SK-N-SH (cell line): ENCODE results near the gene EDN2. TPM values are rescaled to one million over a fixed set of nuclear protein-coding genes. Genes with fewer than 3 reads are reported as not detected.
A peak's percentile ranks its signal among the peaks of the same experiment; 100 is the strongest.

Experiments used
- CTCF ChIA-PET: fragments of 300-600, 350-600 bp; formaldehyde crosslinking; extraction: SDS; loops from one replicate; lab custom pipeline; 2021; lab: Yijun Ruan, JAX
- POLR2A ChIA-PET: fragments of 350-600 bp; sonication (Branson Sonifier 250); formaldehyde crosslinking; extraction: SDS; loops from one replicate; lab custom pipeline; 2020; ENCODE audit warnings: antibody characterized with exemption, inconsistent platforms; lab: Yijun Ruan, JAX
- DNase-seq: peaks from one replicate; pipeline ENCODE4 v3.0.0; 2012
- H2AFZ ChIP-seq: fragments of 200-600 bp; sonication (generic); 2 replicates; pipeline ENCODE4 v1.8.1; 2016; ENCODE audit warnings: antibody characterized with exemption, mild to moderate bottlenecking, low read depth
- H3F3A ChIP-seq: fragments of 200-600 bp; sonication (generic); replicated peaks from 2 replicates; pipeline ENCODE3; 2016; ENCODE audit warnings: antibody characterized with exemption, mild to moderate bottlenecking; ENCODE audit not compliant: insufficient read depth
- H3K27ac ChIP-seq, 2 experiments: fragments of 200-500 bp in 1 of 2; fragments of 200-600 bp in 1 of 2; sonication (Bioruptor generic) in 1 of 2; sonication (generic), shearing (Covaris generic) in 1 of 2; 2 replicates each; pipeline versions ENCODE4 v1.5.1 to v1.6.1; 2014 to 2016; ENCODE audit warnings: low read depth in 2 of 2, inconsistent platforms in 1 of 2, low read length in 1 of 2, mild to moderate bottlenecking in 1 of 2, mixed read lengths in 1 of 2
- H3K27me3 ChIP-seq: fragments of 200-600 bp; sonication (generic), shearing (Covaris generic); 2 replicates; pipeline ENCODE4 v1.6.1; 2016; ENCODE audit warnings: mixed run types; ENCODE audit not compliant: insufficient read depth
- H3K36me3 ChIP-seq, 2 experiments: fragments of 200-500 bp in 1 of 2; fragments of 200-600 bp in 1 of 2; sonication (Bioruptor generic) in 1 of 2; sonication (generic) in 1 of 2; replicated peaks in 1 of 2; 2 replicates each; pipeline versions ENCODE3 to v1.5.1; 2014 to 2016; ENCODE audit warnings: low read length in 1 of 2, mild to moderate bottlenecking in 1 of 2; ENCODE audit not compliant: insufficient read depth in 2 of 2, control insufficient read depth in 1 of 2
- H3K4me1 ChIP-seq, 2 experiments: fragments of 200-500 bp in 1 of 2; fragments of 200-600 bp in 1 of 2; sonication (Bioruptor generic) in 1 of 2; sonication (generic), shearing (Covaris generic) in 1 of 2; 2 replicates each; pipeline versions ENCODE4 v1.5.1 to v1.6.1; 2014 to 2016; ENCODE audit warnings: low read depth in 1 of 2, low read length in 1 of 2, mixed run types in 1 of 2; ENCODE audit not compliant: insufficient read depth in 2 of 2, control insufficient read depth in 1 of 2
- H3K4me2 ChIP-seq: fragments of 200-600 bp; sonication (generic), shearing (Covaris generic); 2 replicates; pipeline ENCODE4 v1.6.1; 2017; ENCODE audit warnings: mixed run types
- H3K4me3 ChIP-seq, 2 experiments: fragments of 200-500 bp in 1 of 2; fragments of 200-600 bp in 1 of 2; sonication (Bioruptor generic) in 1 of 2; sonication (generic), shearing (Covaris generic) in 1 of 2; 2 replicates each; pipeline versions ENCODE4 v1.5.1 to v1.8.1; 2014 to 2016; ENCODE audit warnings: low read depth in 2 of 2, inconsistent platforms in 1 of 2, low read length in 1 of 2, mild to moderate bottlenecking in 1 of 2, mixed read lengths in 1 of 2, moderate library complexity in 1 of 2
- H3K79me2 ChIP-seq: fragments of 200-600 bp; sonication (generic); 2 replicates; pipeline ENCODE4 v1.8.1; 2017; ENCODE audit warnings: mild to moderate bottlenecking; ENCODE audit not compliant: insufficient read depth
- H3K9ac ChIP-seq: fragments of 200-600 bp; sonication (generic); 2 replicates; pipeline ENCODE4 v1.6.1; 2017; ENCODE audit warnings: mixed run types
- H3K9me2 ChIP-seq: fragments of 200-600 bp; sonication (generic); 2 replicates; pipeline ENCODE4 v1.6.1; 2017; ENCODE audit warnings: mixed run types
- H3K9me3 ChIP-seq: fragments of 200-600 bp; sonication (generic); 2 replicates; pipeline ENCODE4 v1.6.1; 2017; ENCODE audit warnings: mixed run types, mild to moderate bottlenecking, moderate library complexity
- H4K20me1 ChIP-seq: fragments of 200-600 bp; sonication (generic); 2 replicates; pipeline ENCODE4 v1.6.1; 2017; ENCODE audit warnings: mild to moderate bottlenecking, mixed run types; ENCODE audit not compliant: insufficient read depth
- CHD2 ChIP-seq: fragments of 150-350 bp; IDR thresholded peaks from 2 replicates; pipeline ENCODE4 v1.6.1; 2018; ENCODE audit warnings: low read length; ENCODE audit not compliant: partially characterized antibody
- CTCF ChIP-seq: fragments of 200-600 bp; sonication (generic); IDR thresholded peaks from 2 replicates; pipeline ENCODE4 v1.6.1; 2017; ENCODE audit warnings: antibody characterized with exemption, mild to moderate bottlenecking, moderate library complexity
- ELF1 ChIP-seq: IDR thresholded peaks from 2 replicates; pipeline ENCODE4 v1.4.0; 2012
- EP300 ChIP-seq, 2 experiments: IDR thresholded peaks; 2 replicates each; pipeline versions ENCODE4 v1.4.0 to v1.6.1; 2012; ENCODE audit warnings: borderline replicate concordance in 1 of 2, low read depth in 1 of 2, low read length in 1 of 2
- EZH2phosphoT487 ChIP-seq: fragments of 200-600 bp; sonication (generic); IDR thresholded peaks from 2 replicates; pipeline ENCODE4 v1.6.1; 2017; ENCODE audit warnings: low read depth, mixed run types, mild to moderate bottlenecking, antibody characterized with exemption, moderate library complexity, borderline replicate concordance
- FOSL2 ChIP-seq: IDR thresholded peaks from 2 replicates; pipeline ENCODE4 v1.4.0; 2012; ENCODE audit warnings: low read depth, mild to moderate bottlenecking, moderate library complexity, borderline replicate concordance
- FOXM1 ChIP-seq: IDR thresholded peaks from 2 replicates; pipeline ENCODE4 v1.4.0; 2012; ENCODE audit warnings: low read depth, mild to moderate bottlenecking
- GABPA ChIP-seq: IDR thresholded peaks from 2 replicates; pipeline ENCODE4 v1.4.0; 2012; ENCODE audit warnings: low read depth, mild to moderate bottlenecking
- JUND ChIP-seq: IDR thresholded peaks from 2 replicates; pipeline ENCODE4 v1.4.0; 2012
- MEF2A ChIP-seq: IDR thresholded peaks from 2 replicates; pipeline ENCODE4 v1.4.0; 2012; ENCODE audit warnings: low read depth, borderline replicate concordance
- MXI1 ChIP-seq: IDR thresholded peaks from 2 replicates; pipeline ENCODE4 v1.6.1; 2012; ENCODE audit warnings: mild to moderate bottlenecking, low read depth, low read length, improper control_type of control experiment
- NFIC ChIP-seq: IDR thresholded peaks from 2 replicates; pipeline ENCODE4 v1.4.0; 2012; ENCODE audit warnings: borderline replicate concordance
- NRF1 ChIP-seq: IDR thresholded peaks from 2 replicates; pipeline ENCODE4 v1.6.1; 2012; ENCODE audit warnings: low read depth, mild to moderate bottlenecking, low read length
- POLR2AphosphoS5 ChIP-seq: IDR thresholded peaks from 2 replicates; pipeline ENCODE4 v1.6.1; 2012; ENCODE audit warnings: low read depth, low read length
- RAD21 ChIP-seq: IDR thresholded peaks from 2 replicates; pipeline ENCODE4 v1.6.1; 2012; ENCODE audit warnings: mild to moderate bottlenecking, low read length
- RCOR1 ChIP-seq: fragments of 150-350 bp; IDR thresholded peaks from 2 replicates; pipeline ENCODE4 v1.6.1; 2017; ENCODE audit warnings: antibody characterized with exemption, low read length
- REST ChIP-seq: IDR thresholded peaks from 2 replicates; pipeline ENCODE4 v1.6.1; 2012; ENCODE audit warnings: mild to moderate bottlenecking, low read depth, low read length, moderate library complexity
- RXRA ChIP-seq: IDR thresholded peaks from 2 replicates; pipeline ENCODE4 v1.4.0; 2012; ENCODE audit warnings: low read depth, mild to moderate bottlenecking, borderline replicate concordance
- SMC3 ChIP-seq: IDR thresholded peaks from 2 replicates; pipeline ENCODE4 v1.6.1; 2012; ENCODE audit warnings: low read depth, low read length, improper control_type of control experiment
- ZBTB33 ChIP-seq: IDR thresholded peaks from 2 replicates; pipeline ENCODE4 v1.4.0; 2012; ENCODE audit warnings: low read depth, borderline replicate concordance
- WGBS: methylation state at CpG from one replicate; pipeline ENCODE4 v1.1.6; 2017; ENCODE audit warnings: low lambda C conversion rate; 5-methylcytosine and 5-hydroxymethylcytosine counted together
- polyA plus RNA-seq, 3 experiments: library from polyadenylated mRNA; depleted of rRNA; stranded (reverse); fragments of >200 nt; gene quantifications; 2 replicates each; pipeline ENCODE4 v1.2.3, GENCODE V29; 2012

EDN2 gene
- polyA plus RNA-seq, 1 of the 3 experiments (the other 2 are of a cell fraction) = 0.97 TPM

GRCh38 chr1:41500378-41500777 is 15.9 kb upstream of the EDN2 start (continued):
- no peak for TF ChIP-seq REST

- no peak for TF ChIP-seq POLR2AphosphoS5
- TF ChIP-seq ELF1 = no peak
- no peak for TF ChIP-seq EP300 (IDR thresholded peaks at IDR 0.05; ENCODE audit: borderline replicate concordance in 1 of 2, low read depth in 1 of 2, low read length in 1 of 2)
- no peak for TF ChIP-seq REST
- no peak for TF ChIP-seq SMC3
- no peak for TF ChIP-seq CHD2
- TF ChIP-seq RXRA = no peak
- no peak for TF ChIP-seq NRF1
- TF ChIP-seq EZH2phosphoT487 = no peak
- no peak for TF ChIP-seq NFIC
- no peak for TF ChIP-seq FOSL2
- TF ChIP-seq FOXM1 = no peak
- no peak for TF ChIP-seq JUND
- no peak for TF ChIP-seq RAD21
- no peak for TF ChIP-seq MEF2A
- no peak for TF ChIP-seq GABPA
- no peak for TF ChIP-seq MXI1
- TF ChIP-seq RCOR1 = no peak
- TF ChIP-seq ZBTB33 = no peak
- no peak for TF ChIP-seq CTCF
- Histone ChIP-seq H3K4me2 (no peak overlapping the region), H3K27me3 (no peaks in the 10 kb centered on the region), H3K36me3 (no peaks in the 10 kb centered on the region), H3K9ac (no peak overlapping the region), H3F3A (peaks cover 7% of the 10 kb centered on the region), H3K79me2 (no peaks in the 10 kb centered on the region), H3K4me1 (peaks cover 22 to 75% of the 10 kb centered on the region in 2 experiments), H3K27ac (peak overlapping the region in 1 of 2 experiments; percentile 8; a peak in 1 of 4 replicates), H3K9me3 (no peaks in the 10 kb centered on the region), H3K4me3 (no peak overlapping the region), H3K9me2 (no peaks in the 10 kb centered on the region), H2AFZ (no peak overlapping the region), H4K20me1 (no peaks in the 10 kb centered on the region)
- CTCF ChIA-PET = interaction anchor here (1.2 to 2.3 kb wide), 4 partner anchors 14 to 82 kb away, joined by 4 to 8 read pairs (median 6); no protein-coding TSS in a partner anchor
- WGBS = 86% methylated on average over 2 of the region's 2 CpGs
- POLR2A ChIA-PET = no interaction called here
- no peak for DNase-seq
Observed at GRCh38 chr1:41499591-41499990, 15.1 kb upstream of the EDN2 start.
